ENCODE results near the gene NELFE.

- TF ChIP-seq POLR2A (IDR thresholded peaks at IDR 0.05) (no peak), CTCF (IDR thresholded peaks at IDR 0.05) (no peak)
Measured at GRCh38 chr6:31947070-31947675, 11.6 kb downstream of the NELFE start.

All from heart left ventricle (tissue), 13 donors.